PC-3 (cell line): Measurements from ENCODE around the gene ADARB2.

ENCODE experiments used
- CTCF ChIP-seq: fragments of 300-600 bp; sonication (generic); conservative IDR thresholded peaks from 2 replicates; pipeline ENCODE4 v1.5.1; 2017; ENCODE audit warnings: antibody characterized with exemption, low read depth, mild to moderate bottlenecking, low read length
- EZH2 ChIP-seq: fragments of 300-600 bp; sonication (generic); IDR thresholded peaks from one replicate; pipeline ENCODE4 v1.6.1; 2017; ENCODE audit warnings: antibody characterized with exemption, mild to moderate bottlenecking, low read length; ENCODE audit not compliant: unreplicated experiment

- TF ChIP-seq EZH2 (no peak), CTCF (no peak)
These were observed 336.9 kb downstream of the ADARB2 start for GRCh38 chr10:1400101-1401070.
